ENCODE data around the gene CBFB. TPM values are rescaled to one million over a fixed set of nuclear protein-coding genes. Genes with fewer than 3 reads are reported as not detected.

The CBFB gene
- total and polyA plus RNA-seq, 9 of the 15 experiments (the other 6 are each of a cell fraction or from before 2014, with no cell fraction given) = 22.0 to 112 (median 66.5) TPM

- TF ChIP-seq ZNF609 (CRISPR knock-in tag; IDR thresholded peaks at IDR 0.05; ENCODE audit: borderline replicate concordance) = no peak
- no peak for TF ChIP-seq TCFL5 (CRISPR knock-in tag; conservative IDR thresholded peaks at IDR 0.05)
Measured at GRCh38 chr16:67034487-67034886, 5.5 kb downstream of the CBFB start (continued).

- ChIA-PET CTCF (ENCODE audit: low intra/inter-chr PET ratio) (no interaction called here), POLR2A (interaction anchor here (1.0 kb wide), 1 partner anchor 9 kb away, joined by 5 read pairs; no protein-coding TSS in a partner anchor)
- no peaks in the 10 kb centered on the region; the same call in none of the 2 replicates for H4K20me1 ChIP-seq (replicated peaks; ENCODE audit: control insufficient read depth, insufficient read depth, low read length)
- peaks cover 70% of the 10 kb centered on the region; the same call in 2 of the 3 replicates for H3K36me3 ChIP-seq (ENCODE audit: control insufficient read depth, insufficient read depth, low read length)
- no TSS peak for BruUV-seq (replicated peaks)
- no peak overlapping the region for H2AFZ ChIP-seq (ENCODE audit: low read depth, low read length)
- intact Hi-C loops (cut with micrococcal nuclease) (no loop called here), in situ Hi-C loops (cut with MboI) (no loop called here)
- peaks cover 5 to 6% of the 10 kb centered on the region in 2 experiments for H3K4me1 ChIP-seq (replicated peaks in 1 of 2; ENCODE audit: control insufficient read depth in 2 of 2, insufficient read depth in 2 of 2, low read length in 2 of 2)
- ATAC-seq (no peak), FAIRE-seq (no peak), DNase-seq (ENCODE audit: extremely low read depth in 1 of 4, low spot score in 3 of 4) (no peak)
- H3K27me3 ChIP-seq (ENCODE audit: control insufficient read depth in 2 of 2, insufficient read depth in 2 of 2, low read length in 2 of 2) = no peaks in the 10 kb centered on the region
- no peak overlapping the region for H3K27ac ChIP-seq (ENCODE audit: extremely low read depth, low read depth, low read length)
- H3K9me1 ChIP-seq (ENCODE audit: control insufficient read depth, insufficient read depth, low read length) = no peaks in the 10 kb centered on the region
- H3K4me3 ChIP-seq = no peak overlapping the region
- H3K9me3 ChIP-seq (replicated peaks; ENCODE audit: control insufficient read depth, insufficient read depth, low read depth, low read length) = no peaks in the 10 kb centered on the region
- peaks cover 87% of the 10 kb centered on the region for H3K79me2 ChIP-seq (ENCODE audit: control insufficient read depth, insufficient read depth, low read length)
- TF ChIP-seq RBBP5 (IDR thresholded peaks at IDR 0.05; ENCODE audit: borderline replicate concordance, insufficient read depth, low read length, poor library complexity, severe bottlenecking) (no peak), POLR2AphosphoS2 (IDR thresholded peaks at IDR 0.05; ENCODE audit: low read length) (no peak)
- H3K4me2 ChIP-seq (ENCODE audit: insufficient read depth, low read length) = no peak overlapping the region
- WGBS (ENCODE audit: insufficient coverage, low coverage, missing lambda C conversion rate) = 68% methylated on average over 1 of the region's 1 CpG
- no peak overlapping the region for H3K9ac ChIP-seq (ENCODE audit: insufficient read depth in 1 of 2, low read depth in 2 of 2, low read length in 2 of 2)
Measured at GRCh38 chr16:67035364-67035763, 6.4 kb downstream of the CBFB start.
